ENCODE data around the gene FNDC10.
"Not testable (repeated sequence)": the region's sequence is repeated elsewhere in the genome, so short reads cannot be mapped to it uniquely, and the experiment has no call there.

Gene FNDC10

DNA sequence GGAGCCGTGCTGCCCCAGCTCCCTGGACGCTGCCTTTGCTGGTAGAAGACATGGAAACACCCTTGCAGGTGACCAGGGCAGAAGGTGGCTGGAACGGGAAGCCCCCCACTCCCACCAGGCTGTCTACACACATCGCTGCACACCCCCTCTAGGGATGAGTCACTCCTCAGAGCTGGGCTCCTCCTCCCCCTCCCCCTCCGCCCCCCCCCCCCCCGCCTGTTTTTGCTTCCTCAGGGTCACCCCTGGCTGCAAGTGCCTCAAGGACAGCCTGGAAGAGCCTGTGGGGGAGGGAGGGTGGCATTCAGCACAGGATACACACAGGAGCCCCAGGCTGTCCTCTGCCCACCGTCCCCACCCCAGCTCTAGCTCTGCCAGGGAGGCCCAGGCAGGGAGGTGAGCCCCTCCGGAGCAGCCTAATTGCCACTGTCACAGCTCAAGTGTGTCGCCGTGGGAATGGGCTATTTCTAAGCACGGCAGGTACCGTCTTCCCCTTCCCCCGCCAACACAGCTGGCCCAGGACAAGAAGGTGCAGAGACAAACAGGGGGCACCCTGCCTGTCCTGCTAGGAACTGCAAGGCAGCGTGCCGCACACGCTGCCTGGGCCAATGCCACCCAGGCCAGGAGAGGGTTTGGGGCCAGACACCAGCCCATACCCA, 2.5 kb downstream of the FNDC10 start:
- no peak for DNase-seq

DNA sequence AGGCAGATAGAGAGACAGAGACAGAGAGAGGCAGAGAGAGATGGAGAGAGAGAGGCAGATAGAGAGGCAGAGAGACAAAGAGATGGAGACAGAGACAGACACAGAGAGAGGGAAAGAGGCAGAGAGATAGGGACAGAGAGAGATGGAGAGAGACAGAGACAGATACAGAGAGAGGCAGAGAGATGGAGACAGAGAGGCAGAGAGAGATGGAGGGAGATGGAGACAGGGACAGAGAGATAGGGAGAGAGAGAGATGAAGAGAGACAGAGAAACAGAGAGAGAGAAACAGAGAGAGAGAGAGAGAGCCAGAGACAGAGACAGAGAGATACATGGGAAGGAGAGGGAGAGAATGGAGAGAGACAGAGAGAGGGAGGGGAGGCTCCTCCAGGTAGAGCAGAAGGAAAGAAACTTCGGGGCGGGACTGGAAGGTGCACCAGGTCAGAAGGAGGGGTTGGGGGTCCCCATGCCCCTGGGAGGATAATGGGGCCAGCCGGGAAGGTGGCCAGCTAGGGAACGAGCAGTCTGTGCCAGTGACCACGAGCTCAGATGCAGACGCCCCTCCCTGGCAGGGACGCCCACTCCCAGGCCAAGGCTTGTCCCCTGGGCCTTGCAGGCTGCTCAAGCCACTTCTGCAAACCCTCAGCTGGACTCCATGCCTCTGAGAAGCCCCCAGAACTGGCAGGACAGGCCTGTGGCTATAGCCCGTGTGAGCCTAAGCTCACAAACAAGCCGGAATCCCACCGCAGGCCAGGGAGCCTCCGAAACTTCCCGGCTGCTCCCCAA, 3.3 kb downstream of the FNDC10 start:
- no peak for DNase-seq

DNA sequence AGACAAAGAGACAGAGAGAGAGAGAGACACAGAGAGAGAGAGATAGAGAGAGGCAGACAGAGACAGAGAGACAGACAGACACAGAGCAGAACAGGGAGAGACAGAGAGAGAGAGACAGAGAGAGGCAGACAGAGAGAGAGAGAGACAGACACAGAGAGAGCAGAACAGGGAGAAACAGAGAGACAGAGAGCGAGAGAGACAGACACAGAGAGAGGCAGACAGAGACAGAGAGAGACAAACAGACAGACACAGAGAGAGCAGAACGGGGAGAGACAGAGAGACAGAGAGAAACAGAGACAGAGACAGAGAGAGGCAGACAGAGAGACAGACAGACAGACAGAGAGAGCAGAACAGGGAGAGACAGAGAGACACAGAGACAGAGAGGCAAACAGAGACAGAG, 4.6 kb downstream of the FNDC10 start:
- DNase-seq: not testable (repeated sequence)

DNA sequence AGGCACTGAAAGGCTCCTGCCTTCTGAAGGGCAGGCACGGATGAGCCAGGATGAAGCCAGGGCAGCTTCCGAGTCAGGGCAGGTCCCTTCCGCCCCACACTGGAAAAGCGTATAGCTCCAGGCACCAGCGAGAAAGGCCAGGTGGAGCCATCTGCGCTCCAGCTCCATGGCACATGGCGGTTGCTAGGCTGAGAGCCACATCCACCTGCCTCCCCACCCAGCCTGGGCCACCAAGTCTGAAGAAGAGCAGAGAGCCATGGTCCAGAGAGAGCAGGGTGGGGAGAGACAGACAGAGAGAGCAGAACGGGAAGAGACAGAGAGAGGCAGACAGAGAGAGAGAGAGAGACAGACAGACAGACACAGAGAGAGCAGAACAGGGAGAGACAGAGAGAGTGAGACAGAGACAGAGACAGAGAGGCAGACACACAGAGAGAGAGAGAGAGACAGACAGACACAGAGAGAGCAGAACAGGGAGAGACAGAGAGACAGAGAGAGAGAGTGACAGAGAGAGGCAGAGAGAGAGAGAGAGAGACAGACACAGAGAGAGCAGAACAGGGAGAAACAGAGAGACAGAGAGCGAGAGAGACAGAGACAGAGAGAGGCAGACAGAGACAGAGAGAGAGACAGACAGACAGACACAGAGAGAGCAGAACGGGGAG, 5.2 kb downstream of the FNDC10 start:
- DNase-seq: no peak

DNA sequence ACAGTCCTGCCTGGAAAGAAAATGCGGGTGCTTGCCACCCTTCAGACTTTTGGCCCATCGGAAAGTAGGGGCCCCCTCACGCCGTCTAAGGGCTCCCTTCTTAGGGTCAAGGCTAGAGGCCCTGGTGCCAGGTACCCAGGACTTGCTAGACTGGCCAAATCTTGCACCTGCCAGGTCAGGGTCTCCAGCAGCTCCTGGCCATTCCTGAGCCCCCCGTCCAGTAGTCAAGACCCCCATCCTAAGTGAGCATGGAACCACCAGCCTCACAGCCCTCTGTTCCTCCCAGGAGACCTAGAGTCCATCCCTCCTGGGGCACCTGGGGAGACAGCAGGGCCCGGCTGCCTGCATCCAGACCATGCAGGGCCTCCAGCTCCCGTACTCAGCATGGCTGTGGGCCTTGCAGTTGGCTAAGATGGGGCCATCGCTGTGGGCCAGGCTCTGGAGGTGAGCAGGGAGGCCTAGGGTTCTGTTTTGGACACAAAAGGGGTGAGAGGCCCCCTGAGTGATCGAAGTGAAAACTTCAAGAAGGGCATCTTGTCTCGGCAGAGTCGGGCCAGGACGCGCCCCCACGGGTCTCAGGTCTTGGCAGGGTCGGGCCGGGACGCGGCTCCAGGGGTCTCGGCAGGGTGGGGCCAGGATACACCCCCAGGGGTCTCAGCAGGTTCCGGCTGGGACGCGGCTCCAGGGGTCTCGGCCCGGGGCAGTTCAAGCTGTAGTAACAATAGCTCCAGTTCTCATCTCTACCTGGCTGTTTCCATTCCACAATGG, 5.9 kb downstream of the FNDC10 start:
- DNase-seq: no peak

DNA sequence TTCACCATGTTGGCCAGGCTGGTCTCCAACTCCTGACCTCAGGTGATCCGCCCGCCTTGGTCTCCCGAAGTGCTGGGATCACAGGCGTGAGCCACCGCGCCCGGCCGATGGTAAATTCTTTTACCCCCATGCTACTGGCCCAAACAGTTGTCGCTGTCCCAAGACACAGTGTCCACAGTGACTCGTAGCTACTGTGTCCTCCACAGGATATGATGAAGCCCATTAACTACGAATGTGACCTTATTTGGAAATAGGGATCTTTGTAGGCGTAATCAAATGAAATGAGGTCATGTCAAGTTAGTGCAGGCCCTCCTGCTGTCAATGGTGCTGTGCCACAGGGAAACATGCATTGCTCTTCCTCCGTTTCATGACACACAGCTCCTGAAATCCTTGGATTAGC, 8.5 kb downstream of the FNDC10 start:
- no peak for DNase-seq

DNA sequence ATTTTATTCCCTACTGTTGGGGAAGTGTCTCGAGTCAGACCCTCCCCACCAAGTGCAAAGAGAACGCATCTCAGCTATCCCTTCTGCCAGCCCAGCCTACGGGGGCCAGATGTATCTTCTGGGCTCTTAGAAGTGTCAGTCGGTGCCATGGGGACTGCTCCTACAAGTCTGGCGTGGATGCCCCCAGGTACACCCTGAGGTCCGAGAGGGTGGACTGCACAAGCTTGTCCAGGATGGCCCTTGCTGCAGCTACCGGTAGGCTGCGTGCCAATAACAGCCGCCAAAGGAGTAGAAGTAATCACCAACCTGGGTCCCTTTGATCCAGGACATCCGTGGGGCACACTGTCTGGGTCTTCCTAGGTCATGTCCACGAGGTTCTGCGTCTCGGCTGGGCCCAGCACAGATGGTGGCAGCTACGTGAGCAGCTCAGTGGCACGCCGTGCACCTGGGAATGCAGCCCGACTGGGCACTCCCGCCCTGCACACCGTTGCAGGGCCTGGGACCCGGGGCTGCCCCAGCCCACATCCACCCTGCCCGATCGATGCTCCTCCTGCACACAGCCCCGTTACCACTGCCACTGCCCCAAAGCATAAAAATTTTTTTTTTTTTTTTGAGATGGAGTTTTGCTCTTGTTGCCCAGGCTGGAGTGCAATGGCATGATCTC, 16.5 kb downstream of the FNDC10 start:
- no peak for DNase-seq

DNA sequence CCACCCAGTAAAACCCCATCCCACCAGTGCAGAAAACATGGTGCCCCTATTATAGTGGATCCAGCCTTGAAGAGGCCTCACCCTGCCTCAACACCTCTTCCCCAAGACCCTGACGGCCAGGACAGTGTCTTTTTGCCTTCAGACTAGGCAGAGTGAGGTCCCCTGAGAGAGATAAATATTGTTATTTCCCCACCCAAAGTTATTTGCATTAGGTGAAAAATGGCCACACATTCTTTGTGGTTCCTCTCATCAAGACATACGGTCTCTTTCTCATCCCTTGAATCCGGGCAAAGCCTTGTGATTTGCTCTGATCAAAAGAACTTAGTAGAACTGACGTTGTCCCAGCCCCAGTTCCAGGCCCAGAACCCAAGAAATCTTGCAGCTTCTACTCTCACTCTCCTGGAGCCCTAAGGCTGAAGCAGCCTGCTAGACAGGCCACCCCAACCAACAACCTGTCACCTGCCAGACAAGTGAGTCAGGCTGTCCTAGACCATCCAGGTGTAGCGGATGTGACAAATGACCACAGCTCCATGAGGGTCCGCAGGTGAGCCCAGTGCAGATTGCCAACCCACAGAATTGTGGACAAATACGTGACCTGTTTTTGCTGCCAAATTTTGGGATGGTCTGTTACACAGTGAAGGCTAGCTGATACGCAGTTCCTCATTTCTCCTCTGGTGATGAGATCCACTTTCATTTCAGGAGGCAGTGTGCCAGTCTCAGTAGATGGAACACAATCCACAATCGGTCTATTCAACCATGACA, 17.2 kb downstream of the FNDC10 start:
- no peak for DNase-seq

DNA sequence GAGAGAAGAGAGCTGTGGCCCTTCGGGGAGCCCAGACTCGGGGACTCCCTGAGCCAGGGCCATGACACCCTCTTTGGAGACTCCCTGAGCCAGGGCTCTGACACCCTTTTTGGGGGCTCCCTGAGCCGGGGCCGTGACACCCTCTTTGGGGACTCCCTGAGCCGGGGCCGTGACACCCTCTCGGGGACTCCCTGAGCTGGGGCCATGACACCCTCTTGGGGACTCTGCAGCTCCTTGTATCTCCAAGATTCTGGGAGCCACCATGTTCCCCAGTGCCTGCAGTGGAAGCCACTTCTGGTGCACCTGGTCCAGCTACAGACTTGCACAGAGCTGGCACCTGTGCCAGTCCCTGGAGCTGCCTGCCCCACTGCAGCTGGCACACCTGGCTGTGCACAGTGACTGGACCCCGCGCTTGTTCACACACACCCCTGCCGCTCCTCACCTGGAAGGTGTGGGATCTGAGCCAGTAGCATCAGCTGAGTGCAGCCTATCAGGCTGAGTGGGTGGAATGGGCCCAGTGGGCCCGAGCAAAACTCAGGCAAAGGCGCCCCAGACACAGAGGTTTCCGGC, 21.5 kb downstream of the FNDC10 start:
- DNase-seq: no peak

DNA sequence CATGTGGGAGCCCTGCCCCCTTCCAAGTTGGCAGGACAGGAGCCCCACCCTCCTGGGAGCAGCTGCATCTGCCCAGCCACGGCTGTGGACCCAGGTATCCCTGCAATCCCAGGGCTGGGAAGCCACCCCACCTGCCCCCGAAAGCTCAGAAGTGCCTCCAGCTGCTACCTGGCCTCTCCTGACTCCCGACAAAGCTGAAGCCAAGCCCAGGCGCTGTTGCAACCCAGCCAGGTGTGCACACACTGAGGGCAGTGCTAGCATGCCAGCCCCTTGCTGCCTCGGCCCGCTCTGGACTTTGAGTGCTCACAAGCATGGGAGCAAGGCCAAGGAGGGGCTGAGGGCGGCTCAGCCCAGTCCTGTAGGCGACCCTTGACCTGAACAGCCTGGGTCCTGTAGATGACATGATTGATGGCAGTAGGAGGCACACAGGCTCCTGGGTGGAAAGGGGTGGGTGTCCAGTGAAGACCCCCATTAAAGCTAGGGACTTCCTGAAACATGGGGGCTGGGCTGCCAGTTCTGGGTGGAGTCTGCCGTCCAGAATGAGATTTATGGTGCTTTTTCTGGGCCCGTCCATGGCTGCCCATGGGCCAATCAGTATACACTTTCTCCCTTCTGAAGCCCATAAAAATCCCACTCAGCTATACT, 22.4 kb downstream of the FNDC10 start:
- no peak for DNase-seq

DNA sequence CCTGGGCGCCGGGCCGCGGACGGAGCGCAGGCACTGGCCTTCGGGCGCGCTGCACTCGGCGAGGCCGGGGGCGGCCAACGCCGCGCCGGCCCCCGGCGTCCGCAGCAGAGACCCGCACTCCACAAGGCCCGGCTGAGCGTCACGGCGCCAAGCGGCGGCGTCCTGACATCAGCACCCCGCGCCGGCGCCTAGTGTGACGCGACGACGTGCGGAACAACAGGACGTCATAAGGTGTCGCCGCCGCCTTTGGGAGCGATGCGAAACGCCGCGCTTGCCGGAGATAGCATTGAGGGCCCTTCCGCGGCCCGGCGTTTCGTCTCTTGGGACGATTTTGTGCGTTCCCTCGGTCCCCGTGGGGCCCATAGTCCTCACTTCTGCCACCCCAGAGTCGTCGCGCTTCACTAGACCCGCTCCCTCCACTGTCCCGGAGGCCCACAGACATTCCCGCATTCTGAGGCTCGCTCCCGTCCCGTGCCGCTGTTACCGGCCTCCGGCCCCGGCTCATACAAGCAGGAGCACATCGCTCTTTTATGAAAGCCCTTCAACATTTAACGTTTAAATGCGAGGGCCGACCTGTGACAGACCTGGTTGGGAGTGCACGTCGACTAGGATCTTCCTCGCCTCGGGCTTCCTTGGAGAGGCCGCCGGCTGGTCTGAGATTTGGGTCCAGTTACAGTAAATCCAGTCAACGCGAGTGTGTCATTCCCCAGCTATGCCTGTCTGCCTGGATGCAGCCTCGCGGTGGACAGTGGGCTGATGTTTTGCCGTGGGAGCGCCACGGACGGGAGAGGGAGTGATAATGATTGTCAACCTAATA, 25.0 kb downstream of the FNDC10 start, which contains the start of gene SSU72:
TSS of gene SSU72 (minus strand) at position 143 of the 817 bp plus-strand sequence. CDS start 306 bp downstream, outside the sequence.
- DNase-seq: peak; percentile 93

DNA sequence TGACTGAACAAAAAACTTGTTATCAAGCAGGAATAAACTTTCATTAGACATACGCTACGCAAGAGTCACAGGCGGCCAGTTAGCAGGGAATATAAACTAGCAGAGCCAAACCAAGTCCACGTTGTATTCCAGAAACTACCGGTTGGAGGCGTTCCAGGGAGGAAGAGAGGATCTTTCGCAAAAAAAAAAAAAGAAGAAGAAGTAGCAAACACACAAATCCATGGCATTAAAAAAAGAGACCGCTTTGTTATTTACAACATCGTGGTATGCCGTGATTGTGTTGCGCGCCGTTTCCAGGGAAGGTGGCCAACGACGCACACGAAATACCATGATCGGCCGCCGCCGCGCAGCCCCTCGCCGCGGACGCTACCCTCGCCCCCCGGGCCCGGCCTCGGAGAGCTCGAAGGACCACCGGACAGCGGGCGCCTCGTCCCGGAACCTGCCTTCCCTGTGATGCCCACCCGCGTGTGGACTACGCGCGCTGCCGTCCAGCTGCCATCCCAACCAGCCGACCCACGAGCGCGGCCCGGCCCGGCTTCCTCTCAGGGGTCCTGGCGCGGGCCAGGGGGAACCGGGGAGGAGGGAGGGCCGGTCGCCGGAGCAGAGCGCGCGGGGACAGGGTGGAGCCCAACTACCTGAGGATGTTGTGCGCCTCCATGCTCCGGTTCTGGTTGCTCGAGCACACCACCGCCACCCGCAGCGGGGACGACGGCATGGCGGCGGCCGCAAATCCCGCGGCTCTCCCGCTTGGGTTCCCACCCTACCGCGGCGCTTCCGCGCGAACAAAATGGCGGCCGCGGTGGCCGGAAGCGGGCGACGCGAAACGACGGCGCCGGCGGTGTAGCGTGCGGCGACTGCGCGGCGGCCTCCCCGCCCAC, 25.9 kb downstream of the FNDC10 start:
- peak; percentile 66 for DNase-seq

DNA sequence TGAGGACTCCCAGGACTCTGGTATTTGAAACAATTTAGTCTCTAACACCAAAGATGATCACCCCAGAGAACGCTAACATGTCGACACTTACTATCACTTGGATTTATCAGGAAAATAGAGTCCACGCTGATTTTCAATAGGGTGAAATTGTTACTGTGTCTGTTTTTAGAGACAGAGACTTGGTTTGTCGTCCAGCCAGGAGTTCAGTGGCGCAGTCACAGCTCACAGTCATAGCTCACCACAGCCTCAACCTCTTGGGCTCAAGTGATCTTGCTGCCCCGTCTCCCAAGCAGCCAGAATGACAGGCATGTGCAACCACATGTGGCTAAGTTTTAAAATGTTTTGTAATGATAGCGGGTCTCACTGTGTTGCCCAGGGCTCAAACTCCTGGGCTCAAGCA, 30.6 kb downstream of the FNDC10 start:
- no peak for DNase-seq

DNA sequence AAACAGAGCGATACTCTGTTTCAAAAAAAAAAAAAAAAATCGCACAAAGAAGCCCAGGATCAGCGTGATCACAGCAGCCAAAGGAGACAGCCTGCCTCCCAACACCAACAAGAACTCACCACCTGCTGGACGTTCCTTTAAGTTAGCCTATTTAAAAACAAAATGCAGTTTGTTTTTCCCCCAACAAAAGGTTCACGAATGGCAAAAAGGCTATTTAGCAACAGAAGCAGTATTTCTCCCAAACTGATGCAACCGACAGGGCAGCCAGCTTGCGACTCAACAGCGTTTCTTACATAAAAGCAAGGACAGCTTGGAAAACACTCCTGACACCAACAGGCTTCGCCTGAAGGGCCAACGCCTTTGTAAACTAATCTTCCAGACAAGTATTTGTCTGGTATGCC, 32.0 kb downstream of the FNDC10 start:
- no peak for DNase-seq

DNA sequence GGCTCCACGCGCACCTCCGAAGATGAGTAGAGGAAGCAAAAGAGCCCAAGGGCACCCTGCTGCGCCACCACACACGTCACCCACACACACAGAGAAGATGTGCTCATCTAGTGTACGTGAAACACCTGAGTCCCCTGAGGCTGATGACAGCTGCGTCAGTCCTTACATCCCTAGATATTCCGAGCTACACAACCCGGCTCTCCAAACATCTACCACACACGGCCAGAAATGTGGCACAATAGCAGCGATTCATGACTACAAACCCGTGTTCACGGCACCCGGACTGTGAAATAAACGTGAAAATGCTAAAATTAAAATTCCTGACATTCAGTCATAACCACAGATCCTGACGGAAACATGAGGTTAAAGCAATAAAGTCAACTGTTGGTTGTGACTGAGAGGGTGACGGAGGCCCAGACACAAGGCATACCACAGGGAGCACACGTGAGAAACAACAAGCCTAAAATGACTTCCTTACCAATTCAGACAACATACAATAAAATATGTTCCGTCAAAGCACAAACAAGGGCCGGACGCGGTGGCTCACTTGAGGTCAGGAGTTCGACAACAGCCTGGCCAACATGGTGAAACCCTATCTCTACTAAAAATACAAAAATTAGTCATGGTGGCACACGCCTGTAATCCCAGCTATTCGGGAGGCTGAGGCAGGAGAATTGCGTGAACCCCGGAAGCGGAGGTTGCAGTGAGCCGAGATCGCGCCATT, 32.6 kb downstream of the FNDC10 start:
- DNase-seq: no peak

DNA sequence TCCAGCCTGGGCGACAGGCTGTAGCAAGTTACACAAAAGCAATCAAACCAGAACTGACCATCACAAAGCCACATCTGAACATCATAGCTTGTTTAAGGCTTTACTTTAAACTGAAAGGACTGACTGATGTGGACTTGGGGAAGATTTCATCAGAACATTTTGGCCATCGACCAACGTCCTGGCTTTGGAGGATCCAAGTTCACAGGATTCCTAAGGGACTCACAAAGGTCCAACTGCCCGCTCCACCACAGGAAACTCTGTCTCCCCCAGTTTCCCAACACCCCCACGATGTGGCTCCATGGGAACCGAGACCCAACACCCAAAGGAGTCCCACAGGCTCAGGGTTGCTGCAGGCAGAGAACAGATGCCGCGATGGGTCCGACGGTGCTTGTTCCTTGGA, 34.6 kb downstream of the FNDC10 start:
- DNase-seq: no peak

DNA sequence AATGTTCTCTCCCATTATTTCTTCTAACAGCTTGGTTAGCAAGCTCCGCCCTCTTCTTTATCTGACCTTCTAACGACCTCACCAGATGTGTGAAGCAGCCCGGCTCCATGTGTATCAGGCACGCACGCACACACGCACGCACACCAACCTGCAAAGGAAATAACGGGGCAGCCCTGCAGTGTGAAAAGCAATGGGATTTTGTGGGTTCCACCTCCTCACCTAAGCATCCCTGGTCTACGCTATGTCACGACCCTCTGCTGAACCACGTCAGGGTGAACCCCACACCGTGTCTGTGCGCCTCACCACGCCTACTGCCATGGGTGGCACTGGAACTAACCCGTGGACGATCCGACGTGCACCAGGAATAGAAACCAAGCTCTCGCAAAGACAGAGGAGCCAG, 35.7 kb downstream of the FNDC10 start:
- no peak for DNase-seq

DNA sequence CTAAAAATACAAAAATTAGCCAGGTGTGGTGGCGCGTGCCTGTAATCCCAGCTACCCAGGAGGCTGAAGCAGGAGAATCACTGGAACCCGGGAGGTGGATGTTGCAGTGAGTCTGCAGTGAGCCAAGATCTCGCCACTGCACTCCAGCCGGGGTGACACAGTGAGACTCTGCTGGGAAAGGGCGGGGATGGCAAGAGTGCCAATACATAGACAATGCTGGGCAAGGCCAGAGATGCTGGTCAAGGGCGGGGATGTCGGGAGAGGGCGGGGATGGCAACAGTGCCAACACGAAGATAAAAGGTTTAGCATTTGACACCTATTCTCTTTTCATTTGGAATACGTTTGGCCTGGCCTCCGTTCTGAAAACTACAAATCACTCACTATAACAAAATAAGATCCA, 36.2 kb downstream of the FNDC10 start:
- DNase-seq: no peak

Data from stimulated activated CD4-positive, alpha-beta T cell treated with anti-CD3 and anti-CD28 coated beads, Interleukin-12 subunit alpha, Interleukin-12 subunit beta, amount 100 ng/mL, for 4 hours (primary cell).